ENCODE results near the gene ARSB. TPM values are rescaled to one million over a fixed set of nuclear protein-coding genes. Genes with fewer than 3 reads are reported as not detected.
"Not testable (repeated sequence)": the region's sequence is repeated elsewhere in the genome, so short reads cannot be mapped to it uniquely, and the experiment has no call there.

ARSB gene
- total RNA-seq, 1 donor from 2014 or later, result 24.6 TPM

GRCh38 chr5:78930721-78931120 lies 54.4 kb downstream of the ARSB start:
- DNase-seq, result no peak

- DNase-seq, result no peak
Measured at GRCh38 chr5:78929833-78930232, 55.3 kb downstream of the ARSB start.

- no peak for DNase-seq
Measured at GRCh38 chr5:78927657-78928282, 57.3 kb downstream of the ARSB start.

GRCh38 chr5:78926252-78926651 lies 58.9 kb downstream of the ARSB start:
- DNase-seq, result no peak

- no peak for DNase-seq
Measured at GRCh38 chr5:78925129-78925876, 59.8 kb downstream of the ARSB start.

GRCh38 chr5:78923622-78923970 lies 61.5 kb downstream of the ARSB start:
- DNase-seq, result no peak

- no peak for DNase-seq
Measured at GRCh38 chr5:78922879-78923621, 62.1 kb downstream of the ARSB start.

GRCh38 chr5:78920604-78921003 lies 64.5 kb downstream of the ARSB start:
- DNase-seq, result no peak

GRCh38 chr5:78919796-78920195 lies 65.3 kb downstream of the ARSB start:
- no peak for DNase-seq

GRCh38 chr5:78916044-78916443 lies 69.1 kb downstream of the ARSB start:
- DNase-seq, result no peak

- no peak for DNase-seq
Measured at GRCh38 chr5:78915170-78915569, 69.9 kb downstream of the ARSB start.

- DNase-seq, result no peak
Measured at GRCh38 chr5:78912811-78913210, 72.3 kb downstream of the ARSB start.

- DNase-seq, result no peak
Measured at GRCh38 chr5:78912085-78912771, 72.9 kb downstream of the ARSB start.

GRCh38 chr5:78909224-78909983 lies 75.7 kb downstream of the ARSB start:
- DNase-seq, result not testable (repeated sequence)

GRCh38 chr5:78908173-78909061 lies 76.7 kb downstream of the ARSB start:
- DNase-seq, result peak; percentile 34

- peak; percentile 22 for DNase-seq
Measured at GRCh38 chr5:78907255-78907891, 77.7 kb downstream of the ARSB start.

GRCh38 chr5:78905084-78905938 lies 79.8 kb downstream of the ARSB start:
- DNase-seq, result no peak

GRCh38 chr5:78903861-78904260 lies 81.2 kb downstream of the ARSB start:
- no peak for DNase-seq

GRCh38 chr5:78903353-78903752 lies 81.8 kb downstream of the ARSB start:
- DNase-seq, result no peak

Measured in occipital lobe (tissue), 2 donors.